Measurements from ENCODE around the gene ATAD5.
"Not testable (repeated sequence)": the region's sequence is repeated elsewhere in the genome, so short reads cannot be mapped to it uniquely, and the experiment has no call there.

Gene ATAD5

GRCh38 chr17:30831663-30832437, at the start of gene ATAD5:
Gene ATAD5 (plus strand): TSS chr17:30831966. CDS start chr17:30832348, 382 bp downstream.
- DNase-seq, result peak; percentile 81 to 90

GRCh38 chr17:30782206-30782605, 49.6 kb upstream of the ATAD5 start:
- DNase-seq, result no peak

- no peak for DNase-seq
Measured at GRCh38 chr17:30788918-30789317, 42.8 kb upstream of the ATAD5 start.

- no peak for DNase-seq
Measured at GRCh38 chr17:30790279-30790678, 41.5 kb upstream of the ATAD5 start.

GRCh38 chr17:30793282-30793977, 38.3 kb upstream of the ATAD5 start:
- DNase-seq, result no peak

GRCh38 chr17:30794372-30794771, 37.4 kb upstream of the ATAD5 start:
- no peak for DNase-seq

- no peak for DNase-seq
Measured at GRCh38 chr17:30796016-30796415, 35.8 kb upstream of the ATAD5 start.

GRCh38 chr17:30801671-30802070, 30.1 kb upstream of the ATAD5 start:
- no peak for DNase-seq

GRCh38 chr17:30805944-30806456, 25.8 kb upstream of the ATAD5 start:
- peak; percentile 38 to 48 for DNase-seq

- DNase-seq, result no peak
Measured at GRCh38 chr17:30807896-30808295, 23.9 kb upstream of the ATAD5 start.

GRCh38 chr17:30808785-30809286, 22.9 kb upstream of the ATAD5 start:
- DNase-seq, result peak; percentile 96 to 97

- DNase-seq, result no peak
Measured at GRCh38 chr17:30809867-30810266, 21.9 kb upstream of the ATAD5 start.

GRCh38 chr17:30812218-30813177, 19.3 kb upstream of the ATAD5 start:
- no peak for DNase-seq

GRCh38 chr17:30814236-30814635, 17.5 kb upstream of the ATAD5 start:
- not testable (repeated sequence) for DNase-seq

GRCh38 chr17:30814860-30815259, 16.9 kb upstream of the ATAD5 start:
- not testable (repeated sequence) for DNase-seq

- no peak for DNase-seq
Measured at GRCh38 chr17:30816165-30816564, 15.6 kb upstream of the ATAD5 start.

GRCh38 chr17:30819971-30820705, 11.6 kb upstream of the ATAD5 start:
- peak; percentile 61 to 69 for DNase-seq

- DNase-seq, result peak in 1 of 2 experiments; percentile 45
Measured at GRCh38 chr17:30821871-30822723, 9.7 kb upstream of the ATAD5 start.

- DNase-seq, result peak in 1 of 2 experiments; percentile 13
Measured at GRCh38 chr17:30822919-30823318, 8.8 kb upstream of the ATAD5 start.

- DNase-seq, result no peak
Measured at GRCh38 chr17:30823421-30823820, 8.3 kb upstream of the ATAD5 start.

- DNase-seq, result peak; percentile 29 to 54
Measured at GRCh38 chr17:30824002-30824355, 7.8 kb upstream of the ATAD5 start.

All from Kasumi-1 (cell line).